ENCODE measurements around the gene C2orf68.
"Not testable (repeated sequence)": the region's sequence is repeated elsewhere in the genome, so short reads cannot be mapped to it uniquely, and the experiment has no call there.

DNA sequence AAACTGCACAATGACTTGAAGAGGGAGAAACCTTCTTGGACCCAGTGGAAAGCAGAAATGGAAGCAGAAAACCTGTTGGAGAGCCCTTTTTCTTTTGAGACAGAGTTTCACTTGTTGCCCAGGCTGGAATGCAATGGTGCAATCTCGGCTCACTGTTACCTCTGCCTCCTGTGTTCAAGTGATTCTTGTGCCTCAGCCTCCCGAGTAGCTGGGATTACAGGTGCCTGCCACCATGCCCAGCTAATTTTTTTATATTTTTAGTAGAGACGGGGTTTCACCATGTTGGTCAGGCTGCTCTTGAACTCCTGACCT is 7.8 kb downstream of the C2orf68 start:
- not testable (repeated sequence) for TF ChIP-seq CTCF, POLR2A (IDR thresholded peaks at IDR 0.05)

All from thyroid gland (tissue), 4 donors.